GM12878 (cell line): Measurements from ENCODE around the gene SPRR3. TPM values are rescaled to one million over a fixed set of nuclear protein-coding genes. Genes with fewer than 3 reads are reported as not detected.

Source experiments
- CTCF ChIP-seq, 3 experiments: IDR thresholded peaks in 2 of 3; conservative IDR thresholded peaks in 1 of 3; 2 replicates each; pipeline ENCODE4 v1.5.1; 2011; ENCODE audit warnings: low read depth in 3 of 3, low read length in 3 of 3, mild to moderate bottlenecking in 3 of 3, control low read depth in 2 of 3, moderate library complexity in 2 of 3, inconsistent platforms in 1 of 3, mixed read lengths in 1 of 3; ENCODE audit not compliant: control insufficient read depth in 2 of 3, insufficient read depth in 1 of 3; ENCODE audit errors: extremely low read depth in 1 of 3
- E4F1 ChIP-seq: fragments of 450-650 bp; IDR thresholded peaks from 2 replicates; pipeline ENCODE4 v1.6.1; 2018; ENCODE audit warnings: borderline replicate concordance, mild to moderate bottlenecking; ENCODE audit not compliant: partially characterized antibody
- EED ChIP-seq: sonication (generic); IDR thresholded peaks from 2 replicates; pipeline ENCODE4 v1.6.1; 2016; ENCODE audit warnings: antibody characterized with exemption, low read depth
- KAT2A ChIP-seq: conservative IDR thresholded peaks from 2 replicates; pipeline ENCODE4 v1.6.1; 2011; ENCODE audit warnings: low read depth, low read length; ENCODE audit not compliant: control insufficient read depth
- NFXL1 ChIP-seq: fragments of 450-650 bp; IDR thresholded peaks from 2 replicates; pipeline ENCODE4 v1.6.1; 2017; ENCODE audit warnings: antibody characterized with exemption, mild to moderate bottlenecking, borderline replicate concordance
- NR2C1 ChIP-seq: fragments of 450-650 bp; IDR thresholded peaks from 2 replicates; pipeline ENCODE4 v1.6.1; 2017; ENCODE audit warnings: antibody characterized with exemption, mild to moderate bottlenecking, moderate library complexity
- POLR2AphosphoS5 ChIP-seq: IDR thresholded peaks from 2 replicates; pipeline ENCODE4 v1.6.1; 2011; ENCODE audit warnings: mild to moderate bottlenecking, low read length, inconsistent platforms
- SPI1 ChIP-seq: IDR thresholded peaks from 2 replicates; pipeline ENCODE4 v1.6.1; 2011; ENCODE audit warnings: low read depth, mild to moderate bottlenecking, low read length, moderate library complexity, borderline replicate concordance; ENCODE audit not compliant: insufficient read depth
- YY1 ChIP-seq: IDR thresholded peaks from 2 replicates; pipeline ENCODE4 v1.6.1; 2011; ENCODE audit warnings: low read depth, mild to moderate bottlenecking, low read length
- polyA plus RNA-seq, 11 experiments: library from polyadenylated mRNA; depleted of rRNA in 4 of 11; unstranded in 6 of 11; stranded (reverse) in 5 of 11; fragments of >200 nt; fragmentation: Nextera tagmentation in 4 of 11; fragmentation: Illumina TruSeq in 1 of 11; extraction: Ambion mirVana in 4 of 11; extraction: Trizol in 1 of 11; gene quantifications; 1 replicate in 1 of 11; 2 replicates in 10 of 11; pipeline versions ENCODE4 v1.2.1 to v1.2.3, GENCODE V29; 2011 to 2016; ENCODE audit warnings: inconsistent platforms in 2 of 11, missing spikeins in 2 of 11, low read depth in 1 of 11
- total RNA-seq, 4 experiments: library from RNA; depleted of rRNA in 3 of 4; stranded (reverse); fragments of >200 nt in 3 of 4; fragmentation: Illumina TruSeq in 1 of 4; extraction: Trizol in 1 of 4; gene quantifications; 2 replicates each; pipeline versions ENCODE4 v1.2.1 to v1.2.3, GENCODE V29; 2013 to 2021

The SPRR3 gene
- total and polyA plus RNA-seq, 10 of the 15 experiments (the other 5 are each of a cell fraction or from before 2014, with no cell fraction given) = not detected

GRCh38 chr1:152953761-152954160, 47.8 kb upstream of the SPRR3 start (continued):
- TF ChIP-seq CTCF (IDR thresholded peaks at IDR 0.05 in 2 of 3, conservative IDR thresholded peaks at IDR 0.05 in 1 of 3; ENCODE audit: control insufficient read depth in 2 of 3, extremely low read depth in 1 of 3, insufficient read depth in 1 of 3, low read depth in 3 of 3, low read length in 3 of 3) (no peak), KAT2A (no peak), SPI1 (no peak), NFXL1 (no peak), EED (no peak), YY1 (no peak), POLR2AphosphoS5 (no peak), NR2C1 (no peak), E4F1 (no peak)
